ENCODE data around the gene NUP210L. TPM values are rescaled to one million over a fixed set of nuclear protein-coding genes. Genes with fewer than 3 reads are reported as not detected.

The NUP210L gene
- total RNA-seq (2021; ENCODE audit: unreplicated experiment) (0.10 TPM), Bru-seq, nascent RNA (percentile 23 among the genes with signal in this experiment), BruChase-seq, experiment 1, labeled RNA remaining after a 6-hour chase (percentile 24 among the genes with signal in this experiment), BruChase-seq, experiment 2, labeled RNA remaining after a 2-hour chase (percentile 26 among the genes with signal in this experiment)
- 0.10 TPM in 1 of 2 replicates, not detected in the other for polyA plus RNA-seq (2012)
- long read RNA-seq, result 0 reads

DNA sequence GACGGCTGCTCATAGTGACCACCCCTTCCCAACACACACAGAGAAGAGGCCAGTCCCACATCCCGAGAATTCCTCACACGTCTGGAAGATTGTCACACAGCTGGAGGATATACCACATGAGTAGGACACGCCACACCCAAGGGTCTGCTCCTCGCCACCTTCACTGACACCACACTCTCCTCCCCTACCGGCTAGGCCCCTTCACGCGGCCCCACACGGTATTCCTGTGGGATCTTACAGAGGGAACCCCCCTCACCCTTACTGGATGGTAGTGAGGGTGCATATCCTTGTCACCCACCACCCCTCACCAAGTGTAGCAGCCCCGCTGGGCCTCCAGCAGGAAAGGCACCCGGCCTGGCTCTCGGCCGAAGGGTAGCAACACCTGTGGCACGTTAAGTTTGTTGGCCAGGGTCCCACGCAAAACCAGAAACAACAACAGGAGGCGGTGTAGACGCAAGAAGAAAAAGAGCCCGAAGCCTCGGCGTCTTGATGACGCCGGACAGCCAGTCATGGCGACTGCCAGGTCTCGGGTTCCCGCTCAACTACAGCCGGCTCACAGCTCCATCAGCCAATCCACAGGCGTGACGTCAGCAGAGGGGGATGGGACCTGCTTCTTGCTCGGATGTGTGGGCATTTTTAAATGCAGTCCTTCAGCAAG lies at the start of gene NUP210L:
Gene NUP210L (minus strand): TSS at position 540 of the 658 bp plus-strand sequence.
- BruUV-seq (replicated peaks), result no TSS peak
- TF ChIP-seq SRF (IDR thresholded peaks at IDR 0.05; ENCODE audit: low read depth) (no peak), ZNF274 (IDR thresholded peaks at IDR 0.05; ENCODE audit: low read depth, low read length) (no peak), CTCF (IDR thresholded peaks at IDR 0.05 in 2 of 3, conservative IDR thresholded peaks at IDR 0.05 in 1 of 3; ENCODE audit: borderline replicate concordance in 1 of 3, insufficient read depth in 1 of 3, low read depth in 2 of 3, low read length in 2 of 3) (0 out of 6 replicates have a peak, but pooled peaks of 1 of the 3 experiments have one; percentile 7)
- peaks cover 11 to 22% of the 10 kb centered on the region in 2 experiments; a peak in 3 of 4 replicates for H3K36me3 ChIP-seq (ENCODE audit: control insufficient read depth in 1 of 2, insufficient read depth in 2 of 2, low read length in 2 of 2)
- H3K4me3 ChIP-seq (replicated peaks in 1 of 2; ENCODE audit: low read depth in 1 of 2, low read length in 2 of 2), result no peak within 1 kb of the TSS
- POLR2A ChIA-PET, result no interaction called here
- CTCF ChIA-PET, result no interaction called here
- H3K79me2 ChIP-seq (ENCODE audit: insufficient read depth, low read length), result peaks cover 14% of the 10 kb centered on the region
- H3K4me1 ChIP-seq (ENCODE audit: control insufficient read depth in 1 of 2, insufficient read depth in 2 of 2, low read length in 2 of 2), result no peaks in the 10 kb centered on the region
- H3K9me2 ChIP-seq (ENCODE audit: insufficient read depth), result no peaks in the 10 kb centered on the region
- no peak for DNase-seq (ENCODE audit: low read depth, low spot score)
- RAD21 ChIA-PET (ENCODE audit: low non-redundant PET in 1 of 2, low total read pairs in 2 of 2, uncharacterized antibody in 2 of 2, unreplicated experiment in 2 of 2), result no interaction called here
- H3K9me3 ChIP-seq (ENCODE audit: control insufficient read depth in 1 of 2, insufficient read depth in 1 of 2, low read depth in 1 of 2, low read length in 2 of 2), result no peaks in the 10 kb centered on the region
- intact Hi-C loops (cut with micrococcal nuclease), result no loop called here
- no peak within 1 kb of the TSS for H3K4me2 ChIP-seq (ENCODE audit: low read length)
- no peak within 1 kb of the TSS for H2AFZ ChIP-seq (ENCODE audit: low read depth, low read length, poor library complexity, severe bottlenecking)
- no peaks in the 10 kb centered on the region for H3K27me3 ChIP-seq (ENCODE audit: insufficient read depth, low read length)
- peak; percentile 44; the same call in 1 of the 2 replicates for ATAC-seq
- no peak within 1 kb of the TSS for H3K9ac ChIP-seq (ENCODE audit: low read length)
- no peak within 1 kb of the TSS for H3K27ac ChIP-seq (ENCODE audit: low read depth, low read length)
- no peaks in the 10 kb centered on the region for H4K20me1 ChIP-seq (ENCODE audit: insufficient read depth)

- Histone ChIP-seq H3K36me3 (ENCODE audit: control insufficient read depth in 1 of 2, insufficient read depth in 2 of 2, low read length in 2 of 2) (no peaks in the 10 kb centered on the region), H3K79me2 (ENCODE audit: insufficient read depth, low read length) (no peaks in the 10 kb centered on the region), H3K27ac (ENCODE audit: low read depth, low read length) (no peak overlapping the region), H3K9ac (ENCODE audit: low read length) (no peak overlapping the region), H3K27me3 (ENCODE audit: insufficient read depth, low read length) (peaks cover 5% of the 10 kb centered on the region; the same call in 1 of the 2 replicates), H3K4me3 (replicated peaks in 1 of 2; ENCODE audit: low read depth in 1 of 2, low read length in 2 of 2) (no peak overlapping the region), H3K9me3 (ENCODE audit: control insufficient read depth in 1 of 2, insufficient read depth in 1 of 2, low read depth in 1 of 2, low read length in 2 of 2) (no peaks in the 10 kb centered on the region), H3K9me2 (ENCODE audit: insufficient read depth) (no peaks in the 10 kb centered on the region), H4K20me1 (ENCODE audit: insufficient read depth) (no peaks in the 10 kb centered on the region), H3K4me2 (ENCODE audit: low read length) (peak overlapping the region; percentile 50), H2AFZ (ENCODE audit: low read depth, low read length, poor library complexity, severe bottlenecking) (peak overlapping the region; percentile 81), H3K4me1 (ENCODE audit: control insufficient read depth in 1 of 2, insufficient read depth in 2 of 2, low read length in 2 of 2) (peaks cover 2 to 10% of the 10 kb centered on the region in 2 experiments; a peak in 2 of 4 replicates)
- ChIA-PET POLR2A (interaction anchor here (0.7 to 1.3 kb wide), 3 partner anchors 17 to 136 kb away, joined by 3 to 5 read pairs (median 3); no protein-coding TSS in a partner anchor), RAD21 (ENCODE audit: low non-redundant PET in 1 of 2, low total read pairs in 2 of 2, uncharacterized antibody in 2 of 2, unreplicated experiment in 2 of 2) (interaction anchor here (0.6 to 1.4 kb wide), 3 partner anchors 72 to 213 kb away, joined by 3 to 11 read pairs (median 5); no protein-coding TSS in a partner anchor), CTCF (interaction anchor here (0.7 to 2.7 kb wide), 10 partner anchors 8 to 347 kb away, joined by 3 to 18 read pairs (median 5); partner anchors contain the start of gene ATP8B2)
- intact Hi-C loops (cut with micrococcal nuclease), result loop anchor here (1.0 kb wide), 1 partner anchor 73 kb away; the partner anchor contains the start of gene HAX1
- no TSS peak for BruUV-seq (replicated peaks)
- ATAC-seq (peak; percentile 61), DNase-seq (ENCODE audit: low read depth, low spot score) (no peak)
- TF ChIP-seq REST (IDR thresholded peaks at IDR 0.05; ENCODE audit: low read depth) (no peak), CTCF (IDR thresholded peaks at IDR 0.05 in 2 of 3, conservative IDR thresholded peaks at IDR 0.05 in 1 of 3; ENCODE audit: borderline replicate concordance in 1 of 3, insufficient read depth in 1 of 3, low read depth in 2 of 3, low read length in 2 of 3) (0 out of 6 replicates have a peak, but pooled peaks of 1 of the 3 experiments have one; percentile 13), TCF7L2 (IDR thresholded peaks at IDR 0.05; ENCODE audit: borderline replicate concordance, extremely low read depth, insufficient read depth, insufficient read length) (no peak)
- TF ChIP-seq, protein P1, sequence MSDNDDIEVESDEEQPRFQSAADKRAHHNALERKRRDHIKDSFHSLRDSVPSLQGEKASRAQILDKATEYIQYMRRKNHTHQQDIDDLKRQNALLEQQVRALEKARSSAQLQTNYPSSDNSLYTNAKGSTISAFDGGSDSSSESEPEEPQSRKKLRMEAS (IDR thresholded peaks at IDR 0.05), result 0 out of 2 replicates have a peak, but pooled peaks have one; percentile 17
These were observed 44.6 kb upstream of the NUP210L start for GRCh38 chr1:154199563-154199879.
